Panc1 (cell line): ENCODE data around the gene WDFY3. TPM values are rescaled to one million over a fixed set of nuclear protein-coding genes. Genes with fewer than 3 reads are reported as not detected.

Experiments used
- ATAC-seq: fragments of 200-7000 bp; cut with Tn5 transposase; 2 replicates; pipeline ENCODE4 v1.9.1; 2020; ENCODE audit warnings: mild to moderate bottlenecking, moderate library complexity
- BruUV-seq: library from RNA; stranded (reverse); fragments of 400-500 nt; replicated peaks from 2 replicates; lab custom pipeline; 2021; lab: Mats Ljungman, UMichigan
- CTCF ChIA-PET: fragments of 300-600 bp; sonication (Branson Sonifier 250); formaldehyde crosslinking; loops from one replicate; lab custom pipeline; 2022; ENCODE audit warnings: antibody characterized with exemption; lab: Charles Lee
- POLR2A ChIA-PET: fragments of 300-600 bp; sonication (Branson Sonifier 250); formaldehyde crosslinking; loops from one replicate; lab custom pipeline; 2022; ENCODE audit warnings: antibody characterized with exemption; lab: Charles Lee
- DNase-seq: peaks from one replicate; pipeline ENCODE4 v3.0.0-alpha.2; 2010; ENCODE audit warnings: low read depth, low spot score
- H3K27ac ChIP-seq: 2 replicates; pipeline ENCODE4 v1.5.1; 2011; ENCODE audit warnings: mild to moderate bottlenecking, low read length, inconsistent platforms
- H3K27me3 ChIP-seq: fragments of 200-500 bp; sonication (Bioruptor generic); 2 replicates; pipeline ENCODE4 v1.6.0; 2014; ENCODE audit warnings: low read length, inconsistent platforms; ENCODE audit not compliant: control insufficient read depth, insufficient read depth
- H3K36me3 ChIP-seq: fragments of 200-500 bp; sonication (Bioruptor generic); 2 replicates; pipeline ENCODE4 v1.5.1; 2014; ENCODE audit warnings: inconsistent platforms, mild to moderate bottlenecking, low read length, moderate library complexity; ENCODE audit not compliant: control insufficient read depth, insufficient read depth
- H3K4me1 ChIP-seq: 2 replicates; pipeline ENCODE4 v1.5.1; 2011; ENCODE audit warnings: inconsistent platforms, mild to moderate bottlenecking, low read length, moderate library complexity; ENCODE audit not compliant: control insufficient read depth, insufficient read depth
- H3K4me3 ChIP-seq, 2 experiments: 2 replicates each; pipeline ENCODE4 v1.5.1; 2011 to 2012; ENCODE audit warnings: low read depth in 2 of 2, low read length in 2 of 2, mild to moderate bottlenecking in 2 of 2, inconsistent platforms in 1 of 2, moderate library complexity in 1 of 2
- H3K9me3 ChIP-seq: fragments of 200-500 bp; sonication (Bioruptor generic); 2 replicates; pipeline ENCODE4 v1.5.1; 2014; ENCODE audit warnings: low read depth, mild to moderate bottlenecking, inconsistent platforms, low read length, moderate library complexity; ENCODE audit not compliant: control insufficient read depth, insufficient read depth
- POLR2AphosphoS5 ChIP-seq: IDR thresholded peaks from 2 replicates; pipeline ENCODE4 v1.6.1; 2012; ENCODE audit warnings: mild to moderate bottlenecking, low read depth, low read length, moderate library complexity
- SIN3A ChIP-seq: IDR thresholded peaks from 2 replicates; pipeline ENCODE4 v1.6.1; 2012; ENCODE audit warnings: low read depth, mild to moderate bottlenecking, low read length, moderate library complexity, borderline replicate concordance; ENCODE audit not compliant: insufficient read depth
- TCF7L2 ChIP-seq: IDR thresholded peaks from 2 replicates; pipeline ENCODE4 v1.6.1; 2011; ENCODE audit warnings: mild to moderate bottlenecking, low read depth, low read length, inconsistent platforms
- in situ Hi-C: cut with HindIII; loops from 2 replicates; pipeline ENCODE4 v1.10.0; 2016; ENCODE audit warnings: low sequenced_read_pairs, low pct_unique_long_range_greater_than_20kb
- intact Hi-C: fragments of 100-400 bp; cut with micrococcal nuclease; formaldehyde crosslinking; loops from one replicate; pipeline ENCODE4 v1.10.0; 2022; ENCODE audit not compliant: unreplicated experiment
- total RNA-seq: library from RNA; stranded (reverse); gene quantifications from one replicate; pipeline ENCODE4 v1.2.1, GENCODE V29; 2021; ENCODE audit not compliant: unreplicated experiment
- TF ChIP-seq, protein P1 (sequence below), 2 experiments: IDR thresholded peaks; 2 replicates each; pipeline ENCODE4 v1.6.1; 2011 to 2012; ENCODE audit warnings: low read depth in 2 of 2, control low read depth in 1 of 2, low read length in 1 of 2, mild to moderate bottlenecking in 1 of 2, moderate library complexity in 1 of 2; ENCODE audit not compliant: insufficient read depth in 1 of 2
- TF ChIP-seq, protein P2 (sequence below): fragments of 450-650 bp; IDR thresholded peaks from 2 replicates; pipeline ENCODE4 v1.5.1; 2017; ENCODE audit warnings: mild to moderate bottlenecking

The WDFY3 gene
- total RNA-seq, 1 experiment from 2014 or later, result 47.8 TPM

DNA sequence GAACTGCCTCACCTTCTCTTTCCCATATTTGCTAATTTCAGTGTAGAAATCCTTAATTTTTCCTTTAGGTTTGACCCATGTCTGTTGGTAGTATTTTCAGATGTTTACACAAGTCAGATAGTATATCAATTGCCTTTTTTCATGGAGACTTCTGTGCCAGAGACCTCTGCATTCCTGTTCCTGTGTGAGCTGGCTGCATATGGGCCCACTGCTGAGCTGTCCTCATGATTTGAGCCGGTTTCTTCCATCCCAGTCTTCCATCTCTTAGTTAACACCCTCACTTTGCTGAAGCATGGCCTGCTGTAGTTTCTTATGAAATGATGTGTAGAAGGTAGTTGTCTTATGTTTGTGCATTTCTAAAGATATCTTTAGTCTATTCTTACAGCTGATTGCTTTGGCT is 343.5 kb downstream of the WDFY3 start:
- intact Hi-C loops, result no loop called here
- Histone ChIP-seq H3K36me3 (no peaks in the 10 kb centered on the region), H3K27ac (no peak overlapping the region), H3K4me3 (no peak overlapping the region), H3K4me1 (no peaks in the 10 kb centered on the region), H3K27me3 (no peaks in the 10 kb centered on the region), H3K9me3 (no peaks in the 10 kb centered on the region)
- ATAC-seq (no peak), DNase-seq (no peak)
- BruUV-seq, result no TSS peak
- POLR2A ChIA-PET, result no interaction called here
- TF ChIP-seq, protein P1, sequence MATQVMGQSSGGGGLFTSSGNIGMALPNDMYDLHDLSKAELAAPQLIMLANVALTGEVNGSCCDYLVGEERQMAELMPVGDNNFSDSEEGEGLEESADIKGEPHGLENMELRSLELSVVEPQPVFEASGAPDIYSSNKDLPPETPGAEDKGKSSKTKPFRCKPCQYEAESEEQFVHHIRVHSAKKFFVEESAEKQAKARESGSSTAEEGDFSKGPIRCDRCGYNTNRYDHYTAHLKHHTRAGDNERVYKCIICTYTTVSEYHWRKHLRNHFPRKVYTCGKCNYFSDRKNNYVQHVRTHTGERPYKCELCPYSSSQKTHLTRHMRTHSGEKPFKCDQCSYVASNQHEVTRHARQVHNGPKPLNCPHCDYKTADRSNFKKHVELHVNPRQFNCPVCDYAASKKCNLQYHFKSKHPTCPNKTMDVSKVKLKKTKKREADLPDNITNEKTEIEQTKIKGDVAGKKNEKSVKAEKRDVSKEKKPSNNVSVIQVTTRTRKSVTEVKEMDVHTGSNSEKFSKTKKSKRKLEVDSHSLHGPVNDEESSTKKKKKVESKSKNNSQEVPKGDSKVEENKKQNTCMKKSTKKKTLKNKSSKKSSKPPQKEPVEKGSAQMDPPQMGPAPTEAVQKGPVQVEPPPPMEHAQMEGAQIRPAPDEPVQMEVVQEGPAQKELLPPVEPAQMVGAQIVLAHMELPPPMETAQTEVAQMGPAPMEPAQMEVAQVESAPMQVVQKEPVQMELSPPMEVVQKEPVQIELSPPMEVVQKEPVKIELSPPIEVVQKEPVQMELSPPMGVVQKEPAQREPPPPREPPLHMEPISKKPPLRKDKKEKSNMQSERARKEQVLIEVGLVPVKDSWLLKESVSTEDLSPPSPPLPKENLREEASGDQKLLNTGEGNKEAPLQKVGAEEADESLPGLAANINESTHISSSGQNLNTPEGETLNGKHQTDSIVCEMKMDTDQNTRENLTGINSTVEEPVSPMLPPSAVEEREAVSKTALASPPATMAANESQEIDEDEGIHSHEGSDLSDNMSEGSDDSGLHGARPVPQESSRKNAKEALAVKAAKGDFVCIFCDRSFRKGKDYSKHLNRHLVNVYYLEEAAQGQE (IDR thresholded peaks at IDR 0.05; ENCODE audit: insufficient read depth in 1 of 2, low read depth in 2 of 2, low read length in 1 of 2), result no peak
- TF ChIP-seq, protein P2, sequence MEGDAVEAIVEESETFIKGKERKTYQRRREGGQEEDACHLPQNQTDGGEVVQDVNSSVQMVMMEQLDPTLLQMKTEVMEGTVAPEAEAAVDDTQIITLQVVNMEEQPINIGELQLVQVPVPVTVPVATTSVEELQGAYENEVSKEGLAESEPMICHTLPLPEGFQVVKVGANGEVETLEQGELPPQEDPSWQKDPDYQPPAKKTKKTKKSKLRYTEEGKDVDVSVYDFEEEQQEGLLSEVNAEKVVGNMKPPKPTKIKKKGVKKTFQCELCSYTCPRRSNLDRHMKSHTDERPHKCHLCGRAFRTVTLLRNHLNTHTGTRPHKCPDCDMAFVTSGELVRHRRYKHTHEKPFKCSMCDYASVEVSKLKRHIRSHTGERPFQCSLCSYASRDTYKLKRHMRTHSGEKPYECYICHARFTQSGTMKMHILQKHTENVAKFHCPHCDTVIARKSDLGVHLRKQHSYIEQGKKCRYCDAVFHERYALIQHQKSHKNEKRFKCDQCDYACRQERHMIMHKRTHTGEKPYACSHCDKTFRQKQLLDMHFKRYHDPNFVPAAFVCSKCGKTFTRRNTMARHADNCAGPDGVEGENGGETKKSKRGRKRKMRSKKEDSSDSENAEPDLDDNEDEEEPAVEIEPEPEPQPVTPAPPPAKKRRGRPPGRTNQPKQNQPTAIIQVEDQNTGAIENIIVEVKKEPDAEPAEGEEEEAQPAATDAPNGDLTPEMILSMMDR, result no peak
- TF ChIP-seq POLR2AphosphoS5 (no peak), TCF7L2 (no peak), SIN3A (no peak)
- CTCF ChIA-PET, result no interaction called here
- in situ Hi-C loops, result no loop called here
